B cell (primary cell): ENCODE data around the gene TNIP1. TPM values are rescaled to one million over a fixed set of nuclear protein-coding genes. Genes with fewer than 3 reads are reported as not detected.

Source experiments
- ATAC-seq: fragments of 200-7000 bp; cut with Tn5 transposase; one replicate; pipeline ENCODE4 v1.10.0; 2021; ENCODE audit warnings: low read depth, mild to moderate bottlenecking, moderate number of reproducible peaks, moderate library complexity
- CTCF ChIA-PET: fragments of 350-600 bp; sonication (Branson Sonifier 250); formaldehyde crosslinking; loops from one replicate; lab custom pipeline; 2021; ENCODE audit warnings: antibody characterized with exemption, inconsistent platforms; lab: Charles Lee
- POLR2A ChIA-PET: fragments of 350-600 bp; sonication (Branson Sonifier 250); formaldehyde crosslinking; loops from one replicate; lab custom pipeline; 2021; ENCODE audit warnings: antibody characterized with exemption; lab: Charles Lee
- DNase-seq: peaks from one replicate; pipeline ENCODE4 v3.0.0; 2013
- H2AFZ ChIP-seq: 2 replicates; pipeline ENCODE4 v1.6.1; 2012; ENCODE audit warnings: mild to moderate bottlenecking, low read depth, low read length; ENCODE audit not compliant: insufficient read depth, poor library complexity, severe bottlenecking
- H3K27ac ChIP-seq, 2 donors: 1 replicate in 1 of 2; 2 replicates in 1 of 2; pipeline ENCODE4 v1.5.1; 2012 to 2013; ENCODE audit warnings: low read length in 2 of 2, mild to moderate bottlenecking in 2 of 2, moderate library complexity in 1 of 2
- H3K27me3 ChIP-seq, 4 experiments: fragments of 200-600 bp in 1 of 4; sonication (generic) in 1 of 4; replicated peaks in 1 of 4; 1 replicate in 2 of 4; 2 replicates in 2 of 4; pipeline versions ENCODE4 v1.6.1 to v1.7.0; 2013 to 2016; ENCODE audit warnings: low read length in 3 of 4, mild to moderate bottlenecking in 2 of 4, mixed read lengths in 1 of 4, moderate library complexity in 1 of 4; ENCODE audit not compliant: insufficient read depth in 4 of 4, control insufficient read depth in 3 of 4; ENCODE audit errors: control extremely low read depth in 1 of 4
- H3K36me3 ChIP-seq, 2 experiments: replicated peaks in 1 of 2; 1 replicate in 1 of 2; 2 replicates in 1 of 2; pipeline versions ENCODE4 v1.6.1 to v1.7.1; 2013; ENCODE audit warnings: low read length in 1 of 2; ENCODE audit not compliant: insufficient read depth in 2 of 2, control insufficient read depth in 1 of 2; ENCODE audit errors: control extremely low read depth in 1 of 2, extremely low read depth in 1 of 2
- H3K4me1 ChIP-seq, 2 donors: fragments of 200-600 bp in 1 of 2; sonication (generic) in 1 of 2; 1 replicate in 1 of 2; 2 replicates in 1 of 2; pipeline versions ENCODE4 v1.5.1 to v1.6.1; 2013 to 2017; ENCODE audit warnings: low read length in 2 of 2; ENCODE audit not compliant: control insufficient read depth in 2 of 2, insufficient read depth in 2 of 2
- H3K4me2 ChIP-seq: replicated peaks from 2 replicates; pipeline ENCODE3; 2012; ENCODE audit warnings: mild to moderate bottlenecking, low read depth, low read length; ENCODE audit not compliant: poor library complexity, severe bottlenecking
- H3K4me3 ChIP-seq, 5 experiments: fragments of 200-600 bp in 1 of 5; sonication (generic) in 1 of 5; 1 replicate in 3 of 5; 2 replicates in 2 of 5; pipeline versions ENCODE4 v1.5.1 to v1.7.0; 2011 to 2016; ENCODE audit warnings: low read length in 4 of 5, mild to moderate bottlenecking in 4 of 5, low read depth in 2 of 5, control low read depth in 1 of 5, moderate library complexity in 1 of 5; ENCODE audit not compliant: insufficient read depth in 1 of 5; ENCODE audit errors: control extremely low read depth in 1 of 5, extremely low read depth in 1 of 5
- H3K79me2 ChIP-seq: fragments of 200-600 bp; sonication (generic); one replicate; pipeline ENCODE4 v1.6.0; 2016; ENCODE audit warnings: low read length; ENCODE audit not compliant: control insufficient read depth, insufficient read depth
- H3K9ac ChIP-seq: fragments of 200-600 bp; sonication (generic); 2 replicates; pipeline ENCODE4 v1.6.1; 2017; ENCODE audit warnings: mild to moderate bottlenecking, low read length, moderate library complexity
- H3K9me3 ChIP-seq, 3 donors: one replicate each; pipeline versions ENCODE4 v1.6.1 to v1.7.1; 2013; ENCODE audit warnings: low read length in 2 of 3; ENCODE audit not compliant: control insufficient read depth in 2 of 3, insufficient read depth in 1 of 3; ENCODE audit errors: control extremely low read depth in 1 of 3
- H4K20me1 ChIP-seq: 2 replicates; pipeline ENCODE4 v1.6.0; 2012; ENCODE audit warnings: mild to moderate bottlenecking, low read length; ENCODE audit not compliant: insufficient read depth, control insufficient read depth, poor library complexity, severe bottlenecking
- H3K27ac Mint-ChIP-seq: one replicate; pipeline ENCODE4 v1.8.0; 2021; ENCODE audit warnings: mixed read lengths
- H3K27me3 Mint-ChIP-seq: one replicate; pipeline ENCODE4 v1.8.0; 2021; ENCODE audit warnings: mixed read lengths
- H3K4me1 Mint-ChIP-seq: one replicate; pipeline ENCODE4 v1.8.0; 2021; ENCODE audit warnings: mixed read lengths
- H3K4me3 Mint-ChIP-seq: one replicate; pipeline ENCODE4 v1.8.0; 2021; ENCODE audit warnings: mixed read lengths
- H3K9me3 Mint-ChIP-seq: one replicate; pipeline ENCODE4 v1.8.0; 2022; ENCODE audit warnings: mixed read lengths; ENCODE audit not compliant: insufficient read depth
- EZH2 ChIP-seq: IDR thresholded peaks from 2 replicates; pipeline ENCODE4 v1.6.1; 2012; ENCODE audit warnings: borderline replicate concordance, low read depth, mild to moderate bottlenecking, moderate library complexity, low read length; ENCODE audit not compliant: insufficient read depth, poor library complexity, severe bottlenecking
- WGBS: methylation state at CpG from one replicate; pipeline ENCODE4 v1.1.5; 2013; ENCODE audit warnings: missing lambda C conversion rate; ENCODE audit not compliant: insufficient coverage; 5-methylcytosine and 5-hydroxymethylcytosine counted together
- intact Hi-C: fragments of 100-400 bp; cut with micrococcal nuclease; formaldehyde crosslinking; loops from one replicate; pipeline ENCODE4 v1.10.0; 2022
- polyA plus RNA-seq: library from polyadenylated mRNA; depleted of rRNA; stranded (reverse); fragments of >200 nt; gene quantifications from 2 replicates; pipeline ENCODE4 v1.2.3, GENCODE V29; 2012
- total RNA-seq, 2 donors: library from RNA; stranded (reverse); fragments of 120-200 nt in 1 of 2; gene quantifications; 1 replicate in 1 of 2; 2 replicates in 1 of 2; pipeline versions ENCODE4 v1.2.3 to v1.2.4, GENCODE V29; 2013 to 2022
- TF ChIP-seq, protein P1 (sequence below): fragments of 200-600 bp; IDR thresholded peaks from one replicate; pipeline ENCODE4 v1.8.0; 2022; ENCODE audit warnings: antibody characterized with exemption, mild to moderate bottlenecking

TNIP1 gene
- total and polyA plus RNA-seq, 2 donors (not counting 1 experiment from before 2014, with no cell fraction given), result 108 to 294 TPM

DNA sequence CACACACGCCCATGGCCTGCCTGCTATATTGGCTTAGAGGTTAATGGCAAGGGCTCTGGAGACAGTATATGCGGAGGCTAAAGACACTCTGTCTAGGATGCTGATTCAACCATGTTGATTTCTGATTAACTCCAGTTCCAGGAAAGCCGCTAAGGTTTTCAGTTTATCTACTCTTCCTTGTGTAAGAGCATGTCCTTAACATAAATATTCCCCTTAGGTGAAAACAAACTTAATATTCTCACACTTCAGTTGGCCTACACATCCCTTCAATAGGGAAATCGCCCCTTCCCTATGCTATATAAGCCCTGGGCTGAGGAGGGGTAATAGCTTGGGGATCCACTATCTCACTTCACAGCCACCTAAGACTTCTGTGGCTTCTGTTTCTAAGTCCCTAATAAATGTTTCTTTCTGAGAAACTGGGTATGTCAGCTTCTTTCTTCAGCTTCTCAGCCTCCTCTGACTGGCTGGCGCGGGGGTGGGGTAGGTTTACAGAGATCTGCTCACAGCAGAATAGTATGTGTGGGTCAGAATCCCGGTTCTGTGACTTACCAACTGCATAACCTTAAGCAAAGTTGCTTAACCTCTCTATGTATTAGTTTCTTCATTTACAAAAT lies 64.8 kb downstream of the TNIP1 start:
- Histone ChIP-seq H3K9ac (no peak overlapping the region), H3K27me3 (peaks cover 0 to 5% (median 0%) of the 10 kb centered on the region in 4 experiments), H4K20me1 (no peaks in the 10 kb centered on the region), H3K36me3 (no peaks in the 10 kb centered on the region), H3K4me2 (no peak overlapping the region), H2AFZ (no peak overlapping the region), H3K4me1 (peaks cover 12% of the 10 kb centered on the region in 2 donors), H3K9me3 (no peaks in the 10 kb centered on the region), H3K27ac (no peak overlapping the region), H3K79me2 (no peaks in the 10 kb centered on the region), H3K4me3 (no peak overlapping the region)
- intact Hi-C loops, result no loop called here
- Mint-ChIP-seq H3K4me3 (no peak overlapping the region), H3K4me1 (peaks cover 10% of the 10 kb centered on the region), H3K9me3 (no peaks in the 10 kb centered on the region), H3K27ac (no peak overlapping the region), H3K27me3 (peaks cover 4% of the 10 kb centered on the region)
- 87% methylated on average over 2 of the region's 7 CpGs for WGBS
- DNase-seq (no peak), ATAC-seq (no peak)
- TF ChIP-seq EZH2, result no peak
- TF ChIP-seq, protein P1, sequence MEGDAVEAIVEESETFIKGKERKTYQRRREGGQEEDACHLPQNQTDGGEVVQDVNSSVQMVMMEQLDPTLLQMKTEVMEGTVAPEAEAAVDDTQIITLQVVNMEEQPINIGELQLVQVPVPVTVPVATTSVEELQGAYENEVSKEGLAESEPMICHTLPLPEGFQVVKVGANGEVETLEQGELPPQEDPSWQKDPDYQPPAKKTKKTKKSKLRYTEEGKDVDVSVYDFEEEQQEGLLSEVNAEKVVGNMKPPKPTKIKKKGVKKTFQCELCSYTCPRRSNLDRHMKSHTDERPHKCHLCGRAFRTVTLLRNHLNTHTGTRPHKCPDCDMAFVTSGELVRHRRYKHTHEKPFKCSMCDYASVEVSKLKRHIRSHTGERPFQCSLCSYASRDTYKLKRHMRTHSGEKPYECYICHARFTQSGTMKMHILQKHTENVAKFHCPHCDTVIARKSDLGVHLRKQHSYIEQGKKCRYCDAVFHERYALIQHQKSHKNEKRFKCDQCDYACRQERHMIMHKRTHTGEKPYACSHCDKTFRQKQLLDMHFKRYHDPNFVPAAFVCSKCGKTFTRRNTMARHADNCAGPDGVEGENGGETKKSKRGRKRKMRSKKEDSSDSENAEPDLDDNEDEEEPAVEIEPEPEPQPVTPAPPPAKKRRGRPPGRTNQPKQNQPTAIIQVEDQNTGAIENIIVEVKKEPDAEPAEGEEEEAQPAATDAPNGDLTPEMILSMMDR, result no peak
- ChIA-PET POLR2A (no interaction called here), CTCF (no interaction called here)

DNA sequence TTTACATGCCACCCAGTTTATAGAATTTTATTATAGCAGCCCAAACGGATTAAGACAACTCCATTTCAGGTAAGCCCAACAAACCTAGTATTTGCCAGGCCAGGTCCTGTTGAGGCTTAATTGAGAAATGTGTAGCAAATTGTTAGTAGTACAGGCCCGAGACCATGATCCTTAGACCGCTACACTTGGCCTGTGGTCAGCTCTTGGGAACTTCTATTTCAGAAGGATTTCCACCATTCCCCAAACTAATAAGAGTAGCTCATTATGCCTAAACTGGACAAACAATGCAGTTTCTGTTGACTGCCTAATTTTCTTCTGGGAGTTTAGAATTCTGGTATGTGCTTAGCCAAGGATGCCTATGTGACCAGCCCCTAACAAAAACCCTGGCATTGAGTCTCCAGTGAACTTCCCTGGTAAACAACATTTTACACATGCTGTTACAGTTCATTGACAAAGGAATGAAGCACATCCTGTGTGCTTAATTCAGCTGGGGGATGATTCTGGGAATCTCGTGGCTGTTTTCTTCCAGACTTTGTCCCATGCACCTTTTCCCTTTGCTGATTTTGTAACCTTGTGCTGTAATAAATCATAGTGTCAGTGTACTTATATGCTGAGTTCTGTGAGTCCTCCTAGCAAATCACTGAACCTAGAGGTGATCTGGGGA lies 66.0 kb downstream of the TNIP1 start:
- Histone ChIP-seq H4K20me1 (no peaks in the 10 kb centered on the region), H3K27me3 (no peaks in the 10 kb centered on the region), H3K4me2 (no peak overlapping the region), H3K27ac (no peak overlapping the region), H3K4me3 (no peak overlapping the region), H3K4me1 (no peaks in the 10 kb centered on the region), H3K9ac (no peak overlapping the region), H3K36me3 (no peaks in the 10 kb centered on the region), H3K9me3 (no peaks in the 10 kb centered on the region), H3K79me2 (no peaks in the 10 kb centered on the region), H2AFZ (no peak overlapping the region)
- WGBS, result no CpG with 5 or more reads among the region's 4 CpGs
- TF ChIP-seq, protein P1, result no peak
- TF ChIP-seq EZH2, result no peak
- ATAC-seq (no peak), DNase-seq (no peak)
- no peak overlapping the region for H3K4me3 Mint-ChIP-seq
- CTCF ChIA-PET, result no interaction called here
- peaks cover under 1% of the 10 kb centered on the region for H3K4me1 Mint-ChIP-seq
- H3K27me3 Mint-ChIP-seq, result peaks cover 7% of the 10 kb centered on the region
- POLR2A ChIA-PET, result no interaction called here
- H3K27ac Mint-ChIP-seq, result no peak overlapping the region
- no peaks in the 10 kb centered on the region for H3K9me3 Mint-ChIP-seq
- intact Hi-C loops, result no loop called here
